ENCODE measurements around the gene C2orf74.
"Not testable (repeated sequence)": the region's sequence is repeated elsewhere in the genome, so short reads cannot be mapped to it uniquely, and the experiment has no call there.

The C2orf74 gene

DNA sequence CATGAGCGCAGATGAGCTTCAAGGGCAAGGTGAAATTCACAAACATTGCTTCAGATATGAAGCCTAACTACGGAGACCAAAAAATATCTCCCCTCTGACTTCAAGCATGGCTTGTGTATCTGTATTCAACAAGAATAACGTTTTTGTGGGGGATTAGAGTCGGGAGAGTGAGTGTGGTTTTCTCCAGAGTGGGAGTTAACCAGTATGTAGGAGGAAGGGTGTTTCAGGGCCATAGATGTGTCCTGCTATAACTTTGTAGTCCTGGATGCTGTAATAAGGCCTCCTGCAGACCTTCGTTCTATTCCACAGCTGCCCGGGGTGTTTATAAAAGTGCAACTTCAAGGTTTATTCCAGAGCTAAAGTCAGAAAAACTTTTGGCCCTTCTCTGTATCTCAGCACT lies 12.9 kb upstream of the C2orf74 start:
- DNase-seq (ENCODE audit: low read depth): no peak
- no peak overlapping the region for H3K4me3 ChIP-seq (ENCODE audit: low read depth, low read length)
- TF ChIP-seq CTCF (IDR thresholded peaks at IDR 0.05; ENCODE audit: control insufficient read depth, extremely low read depth, insufficient read depth): no peak

DNA sequence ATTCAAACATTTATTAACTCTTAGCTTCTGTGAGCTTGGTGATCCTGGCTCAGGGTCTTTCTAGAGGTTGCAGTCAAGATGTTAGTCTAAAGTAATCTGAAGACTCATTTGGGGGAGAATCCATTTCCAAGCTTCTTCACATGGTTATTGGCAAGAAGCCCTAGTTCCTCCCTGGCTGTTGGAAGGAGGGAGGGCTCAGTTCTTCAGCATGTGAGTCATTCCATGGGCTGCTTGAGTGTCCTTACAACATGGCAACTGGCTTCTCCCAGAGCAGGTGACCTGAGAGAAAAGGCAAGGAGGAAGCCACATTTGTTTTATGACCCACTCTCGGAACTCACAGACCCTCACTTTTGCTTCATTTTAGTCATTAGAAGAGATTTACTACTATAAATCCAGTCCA lies 10.6 kb upstream of the C2orf74 start:
- no peak overlapping the region for H3K4me3 ChIP-seq (ENCODE audit: low read depth, low read length)
- TF ChIP-seq CTCF (IDR thresholded peaks at IDR 0.05; ENCODE audit: control insufficient read depth, extremely low read depth, insufficient read depth): no peak
- DNase-seq (ENCODE audit: low read depth): no peak

- H3K4me3 ChIP-seq (ENCODE audit: low read depth, low read length): no peak overlapping the region
- no peak for DNase-seq (ENCODE audit: low read depth)
- TF ChIP-seq CTCF (IDR thresholded peaks at IDR 0.05; ENCODE audit: control insufficient read depth, extremely low read depth, insufficient read depth): no peak
Measured at GRCh38 chr2:61157371-61158003, 4.5 kb upstream of the C2orf74 start.

GRCh38 chr2:61158356-61158955 lies 3.5 kb upstream of the C2orf74 start:
- no peak for DNase-seq (ENCODE audit: low read depth)
- no peak for TF ChIP-seq CTCF (IDR thresholded peaks at IDR 0.05; ENCODE audit: control insufficient read depth, extremely low read depth, insufficient read depth)
- H3K4me3 ChIP-seq (ENCODE audit: low read depth, low read length): no peak overlapping the region

- no peak for DNase-seq (ENCODE audit: low read depth)
- H3K4me3 ChIP-seq (ENCODE audit: low read depth, low read length): no peak overlapping the region
- TF ChIP-seq CTCF (IDR thresholded peaks at IDR 0.05; ENCODE audit: control insufficient read depth, extremely low read depth, insufficient read depth): no peak
Measured at GRCh38 chr2:61162721-61163120, 733 bp downstream of the C2orf74 start.

DNA sequence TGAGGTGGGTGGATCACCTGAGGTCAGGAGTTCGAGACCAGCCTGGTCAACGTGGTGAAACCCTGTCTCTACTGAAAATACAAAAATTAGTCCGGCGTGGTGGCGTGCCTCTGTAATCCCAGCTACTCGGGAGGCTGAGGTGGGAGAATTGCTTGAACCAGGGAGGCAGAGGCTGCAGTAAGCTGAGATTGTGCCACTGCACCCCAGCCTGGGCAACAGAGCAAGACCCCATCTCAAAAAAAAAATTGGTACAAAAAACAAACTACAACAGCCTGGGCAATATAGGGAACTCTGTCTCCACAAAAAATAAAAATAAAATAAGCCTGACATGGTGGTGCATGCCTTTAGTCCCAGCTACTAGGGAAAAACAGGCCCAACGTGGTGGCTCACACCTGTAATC lies 3.1 kb downstream of the C2orf74 start:
- not testable (repeated sequence) for H3K4me3 ChIP-seq (ENCODE audit: low read depth, low read length); DNase-seq (ENCODE audit: low read depth)

DNA sequence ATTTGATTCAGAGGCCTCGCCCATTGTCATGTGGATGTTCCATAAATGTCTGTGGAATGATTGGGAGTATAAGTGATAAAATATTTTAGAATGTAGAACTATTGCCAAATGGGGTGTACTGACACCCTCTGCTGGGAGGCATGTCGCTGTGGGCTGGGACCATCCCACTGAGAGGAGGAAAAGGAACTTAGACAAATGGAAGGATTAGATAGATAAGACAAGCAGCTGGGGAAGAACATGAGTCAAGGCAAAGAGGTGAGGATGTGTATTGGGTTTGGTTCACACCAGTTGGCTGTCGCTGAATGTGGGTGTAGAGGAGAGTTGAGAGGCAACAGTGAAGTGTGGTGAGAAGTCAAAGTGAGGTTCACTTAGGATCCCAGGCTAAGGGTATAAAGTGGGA lies 4.0 kb downstream of the C2orf74 start:
- TF ChIP-seq CTCF (IDR thresholded peaks at IDR 0.05; ENCODE audit: control insufficient read depth, extremely low read depth, insufficient read depth): no peak
- H3K4me3 ChIP-seq (ENCODE audit: low read depth, low read length): no peak overlapping the region
- DNase-seq (ENCODE audit: low read depth): no peak
